Measurements from ENCODE around the gene SCYL1.

GRCh38 chr11:65559535-65559934 is 34.7 kb downstream of the SCYL1 start:
- TF ChIP-seq CTCF (optimal IDR thresholded peaks at IDR 0.05 in 1 of 3, IDR thresholded peaks at IDR 0.05 in 1 of 3, conservative IDR thresholded peaks at IDR 0.05 in 1 of 3; ENCODE audit: extremely low read depth in 1 of 3, insufficient read depth in 2 of 3, low read length in 3 of 3) (no peak), EZH2 (IDR thresholded peaks at IDR 0.05; ENCODE audit: low read length) (no peak)
